Kidney (tissue), 14 donors: ENCODE results near the gene INVS. TPM values are rescaled to one million over a fixed set of nuclear protein-coding genes. Genes with fewer than 3 reads are reported as not detected.
A peak's percentile ranks its signal among the peaks of the same experiment; 100 is the strongest.

Source experiments
- DNase-seq, 5 donors: peaks; one replicate each; pipeline ENCODE4 v3.0.0-alpha.2; 2013 to 2020
- FAIRE-seq: peaks from 2 replicates; lab custom pipeline; 2012; peaks lifted over from hg19 to GRCh38; lab: Jason Lieb, UNC
- H3K27ac ChIP-seq, 2 donors: one replicate each; pipeline ENCODE4 v1.7.0; 2013; ENCODE audit warnings: low read depth in 2 of 2, low read length in 2 of 2, inconsistent platforms in 1 of 2
- H3K27me3 ChIP-seq: one replicate; pipeline ENCODE4 v1.7.1; 2013; ENCODE audit warnings: low read length, inconsistent platforms; ENCODE audit not compliant: control insufficient read depth, insufficient read depth
- H3K36me3 ChIP-seq, 3 donors: one replicate each; pipeline versions ENCODE4 v1.7.0 to v1.7.1; 2013; ENCODE audit warnings: low read length in 3 of 3, control low read depth in 1 of 3, inconsistent platforms in 1 of 3; ENCODE audit not compliant: insufficient read depth in 3 of 3, control insufficient read depth in 2 of 3
- H3K4me1 ChIP-seq, 3 donors: one replicate each; pipeline versions ENCODE4 v1.7.0 to v1.7.1; 2013; ENCODE audit warnings: low read length in 3 of 3, inconsistent platforms in 1 of 3, low read depth in 1 of 3; ENCODE audit not compliant: control insufficient read depth in 2 of 3, insufficient read depth in 2 of 3
- H3K4me3 ChIP-seq, 3 donors: one replicate each; pipeline versions ENCODE4 v1.7.0 to v1.8.1; 2013; ENCODE audit warnings: low read length in 3 of 3, control low read depth in 1 of 3, inconsistent platforms in 1 of 3
- H3K9ac ChIP-seq, 3 donors: one replicate each; pipeline versions ENCODE4 v1.7.0 to v1.7.1; 2013; ENCODE audit warnings: low read length in 3 of 3, control low read depth in 1 of 3, inconsistent platforms in 1 of 3
- H3K9me3 ChIP-seq, 3 donors: one replicate each; pipeline versions ENCODE4 v1.7.0 to v1.7.1; 2013; ENCODE audit warnings: low read length in 3 of 3, control low read depth in 1 of 3, inconsistent platforms in 1 of 3; ENCODE audit not compliant: control insufficient read depth in 2 of 3, insufficient read depth in 1 of 3
- CTCF ChIP-seq: IDR thresholded peaks from 3 replicates; pipeline ENCODE4 v1.5.1; 2012; ENCODE audit warnings: mild to moderate bottlenecking, moderate library complexity, borderline replicate concordance; ENCODE audit not compliant: insufficient read depth; ENCODE audit errors: extremely low read depth
- intact Hi-C: fragments of 100-400 bp; cut with DNase I; formaldehyde crosslinking; loops from one replicate; pipeline ENCODE4 v1.11.1; 2022
- polyA plus RNA-seq: library from polyadenylated mRNA; stranded (reverse); fragments of 350-450 nt; fragmentation: Illumina TruSeq; extraction: RNeasy Lipid Tissue Mini Kit (QIAGEN cat#74804); gene quantifications from one replicate; pipeline ENCODE4 v1.2.3, GENCODE V29; 2014; ENCODE audit warnings: low read depth, low replicate concordance; ENCODE audit not compliant: insufficient read depth
- total RNA-seq: library from RNA; stranded (reverse); fragmentation: NEBNext Ultra II Directional; extraction: Animal tissue kit (Norgen Biotek cat#: 25700); gene quantifications from one replicate; pipeline ENCODE4 v1.2.1, GENCODE V29; 2021
- donor health status: control.
- donor health status: control.
- donor health status: control.
- donor health status: control.
- donor health status: control.
- donor health status: DM: yes; HTN: yes; CAD: no.
- donor health status: Normal renal cell carcinoma (clear cell type).

INVS gene
- total and polyA plus RNA-seq, 2 donors from 2014 or later = 7.1 to 19.7 TPM

- intact Hi-C loops = no loop called here
- H3K36me3 ChIP-seq = peaks cover 7 to 24% (median 11%) of the 10 kb centered on the region in 3 donors
- no peak for TF ChIP-seq CTCF
- DNase-seq (peak in 2 of 5 donors; percentile 13 to 24), FAIRE-seq (no peak)
- no peaks in the 10 kb centered on the region for H3K4me1 ChIP-seq
- no peak overlapping the region for H3K9ac ChIP-seq
- H3K27me3 ChIP-seq = no peaks in the 10 kb centered on the region
- peaks cover 0 to 20% (median 0%) of the 10 kb centered on the region in 3 donors for H3K9me3 ChIP-seq
- no peak overlapping the region for H3K27ac ChIP-seq
- no peak overlapping the region for H3K4me3 ChIP-seq
These were observed 183.3 kb downstream of the INVS start for GRCh38 chr9:100282388-100282719.

GRCh38 chr9:100284247-100284646 is 185.2 kb downstream of the INVS start:
- Histone ChIP-seq H3K36me3 (peaks cover 7 to 32% (median 13%) of the 10 kb centered on the region in 3 donors), H3K27ac (no peak overlapping the region), H3K9me3 (peaks cover 0 to 25% (median 2%) of the 10 kb centered on the region in 3 donors), H3K4me3 (no peak overlapping the region), H3K27me3 (no peaks in the 10 kb centered on the region), H3K9ac (no peak overlapping the region), H3K4me1 (no peaks in the 10 kb centered on the region)
- no peak for DNase-seq
- intact Hi-C loops = no loop called here
- no peak for FAIRE-seq
- no peak for TF ChIP-seq CTCF

GRCh38 chr9:100285080-100285479 is 186.0 kb downstream of the INVS start:
- intact Hi-C loops = no loop called here
- peak in 1 of 5 donors; percentile 2 for DNase-seq
- Histone ChIP-seq H3K4me3 (no peak overlapping the region), H3K4me1 (no peaks in the 10 kb centered on the region), H3K27ac (no peak overlapping the region), H3K36me3 (peaks cover 9 to 32% (median 13%) of the 10 kb centered on the region in 3 donors), H3K9me3 (peaks cover 0 to 25% (median 2%) of the 10 kb centered on the region in 3 donors), H3K27me3 (no peaks in the 10 kb centered on the region), H3K9ac (no peak overlapping the region)
- TF ChIP-seq CTCF = no peak
- FAIRE-seq = no peak

GRCh38 chr9:100285601-100286000 is 186.6 kb downstream of the INVS start:
- peaks cover 9 to 32% (median 13%) of the 10 kb centered on the region in 3 donors for H3K36me3 ChIP-seq
- DNase-seq (no peak), FAIRE-seq (no peak)
- H3K27ac ChIP-seq = no peak overlapping the region
- H3K9ac ChIP-seq = no peak overlapping the region
- H3K27me3 ChIP-seq = no peaks in the 10 kb centered on the region
- peaks cover 0 to 25% (median 2%) of the 10 kb centered on the region in 3 donors for H3K9me3 ChIP-seq
- intact Hi-C loops = no loop called here
- no peak overlapping the region for H3K4me3 ChIP-seq
- no peaks in the 10 kb centered on the region for H3K4me1 ChIP-seq
- TF ChIP-seq CTCF = no peak
